CD4-positive, alpha-beta memory T cell (primary cell): Measurements from ENCODE around the gene GLT1D1. TPM values are rescaled to one million over a fixed set of nuclear protein-coding genes. Genes with fewer than 3 reads are reported as not detected.

Source experiments
- CTCF ChIA-PET: fragments of 350-600 bp; sonication (Branson Sonifier 250); formaldehyde crosslinking; loops from one replicate; lab custom pipeline; 2021; ENCODE audit warnings: inconsistent platforms; ENCODE audit not compliant: partially characterized antibody; lab: Charles Lee
- POLR2A ChIA-PET: fragments of 350-600 bp; sonication (Branson Sonifier 250); formaldehyde crosslinking; loops from one replicate; lab custom pipeline; 2021; ENCODE audit not compliant: partially characterized antibody; lab: Charles Lee
- DNase-seq, 5 donors: peaks; one replicate each; pipeline versions ENCODE4 v3.0.0 to v3.0.0-alpha.2; 2020 to 2022; ENCODE audit warnings: mixed read lengths in 1 of 5
- H3K27ac ChIP-seq: one replicate; pipeline ENCODE4 v1.7.0; 2013; ENCODE audit warnings: low read depth, low read length
- H3K27me3 ChIP-seq: 2 replicates; pipeline ENCODE4 v1.7.0; 2013; ENCODE audit warnings: mild to moderate bottlenecking, low read length, moderate library complexity; ENCODE audit not compliant: insufficient read depth
- H3K36me3 ChIP-seq: 2 replicates; pipeline ENCODE4 v1.7.0; 2013; ENCODE audit warnings: mild to moderate bottlenecking, low read length, moderate library complexity; ENCODE audit not compliant: insufficient read depth
- H3K4me1 ChIP-seq: 2 replicates; pipeline ENCODE4 v1.7.0; 2013; ENCODE audit warnings: mild to moderate bottlenecking, low read length, moderate library complexity; ENCODE audit not compliant: insufficient read depth
- H3K4me3 ChIP-seq, 2 donors: one replicate each; pipeline ENCODE4 v1.7.0; 2013; ENCODE audit warnings: low read length in 2 of 2, mild to moderate bottlenecking in 1 of 2
- H3K9me3 ChIP-seq, 2 donors: one replicate each; pipeline ENCODE4 v1.7.0; 2013; ENCODE audit warnings: low read length in 2 of 2, control low read depth in 1 of 2; ENCODE audit not compliant: control insufficient read depth in 1 of 2
- H3K27ac Mint-ChIP-seq, 7 donors: one replicate each; pipeline ENCODE4 v1.8.0; 2020 to 2021; ENCODE audit warnings: mixed read lengths in 7 of 7, mild to moderate bottlenecking in 6 of 7, inconsistent platforms in 3 of 7, moderate library complexity in 3 of 7
- H3K27me3 Mint-ChIP-seq, 2 donors: one replicate each; pipeline ENCODE4 v1.8.0; 2020 to 2021; ENCODE audit warnings: mixed read lengths in 2 of 2
- H3K36me3 Mint-ChIP-seq, 2 donors: one replicate each; pipeline ENCODE4 v1.8.0; 2020 to 2021; ENCODE audit warnings: mixed read lengths in 2 of 2, inconsistent platforms in 1 of 2, mild to moderate bottlenecking in 1 of 2
- H3K4me1 Mint-ChIP-seq, 4 donors: one replicate each; pipeline ENCODE4 v1.8.0; 2020 to 2021; ENCODE audit warnings: mixed read lengths in 4 of 4, mild to moderate bottlenecking in 1 of 4
- H3K4me3 Mint-ChIP-seq, 8 donors: one replicate each; pipeline ENCODE4 v1.8.0; 2020 to 2021; ENCODE audit warnings: mixed read lengths in 8 of 8, mild to moderate bottlenecking in 7 of 8, moderate library complexity in 6 of 8, inconsistent platforms in 3 of 8
- H3K9me3 Mint-ChIP-seq, 8 donors: one replicate each; pipeline ENCODE4 v1.8.0; 2020 to 2021; ENCODE audit warnings: mixed read lengths in 8 of 8, mild to moderate bottlenecking in 5 of 8, inconsistent platforms in 3 of 8, moderate library complexity in 1 of 8
- intact Hi-C: fragments of 100-400 bp; cut with micrococcal nuclease; formaldehyde crosslinking; loops from one replicate; pipeline ENCODE4 v1.15.1; 2023
- polyA plus RNA-seq, 2 donors: library from polyadenylated mRNA; unstranded; fragments of 300-500 nt; fragmentation: Illumina TruSeq; gene quantifications; one replicate each; pipeline ENCODE4 v1.2.3, GENCODE V29; 2021
- total RNA-seq, 2 experiments: library from RNA; stranded (reverse); gene quantifications; one replicate each; pipeline ENCODE4 v1.2.3, GENCODE V29; 2021

The GLT1D1 gene
- total and polyA plus RNA-seq, 4 experiments from 2014 or later, result not detected

DNA sequence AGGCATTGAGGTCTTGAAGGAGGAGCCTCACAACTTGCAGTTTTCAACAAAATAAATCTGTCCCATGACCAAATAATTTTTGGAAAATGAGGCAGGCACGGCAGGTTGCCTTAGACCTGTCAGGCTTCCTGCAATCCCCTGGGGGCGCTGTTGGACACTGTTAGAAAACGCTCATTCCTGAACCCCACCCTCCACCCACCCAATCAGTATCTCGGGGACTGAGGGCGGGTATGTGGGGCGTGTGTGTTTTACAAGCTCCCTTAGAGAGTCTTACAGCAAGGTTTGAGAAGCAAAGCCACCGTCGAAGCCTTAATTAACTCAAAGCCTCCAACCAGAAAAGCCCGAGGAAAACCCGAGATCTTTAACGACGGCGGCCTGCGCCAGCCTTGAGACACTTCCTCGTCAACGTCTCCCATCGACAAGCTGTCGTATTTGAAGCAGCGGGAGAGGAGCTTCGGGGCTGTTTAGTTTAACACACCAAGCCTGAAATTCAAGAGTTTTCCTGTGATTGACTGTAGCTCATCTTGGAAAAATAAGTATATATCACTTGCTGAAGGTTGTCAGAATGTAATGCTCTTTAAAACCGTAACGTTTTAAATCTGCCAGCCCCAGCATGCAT is 123.0 kb downstream of the GLT1D1 start:
- H3K36me3 ChIP-seq, result no peaks in the 10 kb centered on the region
- peaks cover 0 to 4% (median 0%) of the 10 kb centered on the region in 8 donors for H3K9me3 Mint-ChIP-seq
- no peaks in the 10 kb centered on the region for H3K4me1 ChIP-seq
- H3K4me3 Mint-ChIP-seq, result peak overlapping the region in 1 of 8 donors; percentile 10
- no peak overlapping the region for H3K27ac ChIP-seq
- intact Hi-C loops, result no loop called here
- H3K4me1 Mint-ChIP-seq, result no peaks in the 10 kb centered on the region
- DNase-seq, result no peak
- no peak overlapping the region for H3K4me3 ChIP-seq
- no peaks in the 10 kb centered on the region for H3K36me3 Mint-ChIP-seq
- CTCF ChIA-PET, result no interaction called here
- POLR2A ChIA-PET, result no interaction called here
- no peaks in the 10 kb centered on the region for H3K9me3 ChIP-seq
- H3K27me3 ChIP-seq, result no peaks in the 10 kb centered on the region
- H3K27me3 Mint-ChIP-seq, result peaks cover 8 to 18% of the 10 kb centered on the region in 2 donors
- no peak overlapping the region for H3K27ac Mint-ChIP-seq

DNA sequence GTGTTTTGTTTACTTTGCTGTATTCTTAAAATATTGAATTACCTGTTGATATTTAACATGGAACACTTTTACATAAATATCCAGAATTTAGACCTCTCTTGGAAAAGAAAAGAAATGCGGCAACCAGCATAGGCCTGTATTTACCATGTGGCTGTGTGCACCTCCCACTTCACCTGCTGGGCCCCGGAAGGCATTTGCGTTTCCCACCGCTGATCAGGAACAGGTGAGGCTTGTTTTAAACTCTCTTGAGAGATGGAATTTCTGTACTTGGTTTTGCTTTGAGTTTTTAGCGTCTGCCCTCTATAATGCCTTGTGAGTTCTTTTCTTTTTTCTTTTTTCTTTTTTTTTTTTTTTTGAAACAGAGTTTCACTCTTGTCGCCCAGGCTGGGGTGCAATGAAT is 124.2 kb downstream of the GLT1D1 start:
- Mint-ChIP-seq H3K9me3 (peaks cover 0 to 4% (median 0%) of the 10 kb centered on the region in 8 donors), H3K4me3 (no peak overlapping the region), H3K4me1 (no peaks in the 10 kb centered on the region), H3K36me3 (no peaks in the 10 kb centered on the region), H3K27ac (no peak overlapping the region), H3K27me3 (peaks cover 6 to 16% of the 10 kb centered on the region in 2 donors)
- Histone ChIP-seq H3K4me1 (no peaks in the 10 kb centered on the region), H3K9me3 (no peaks in the 10 kb centered on the region), H3K4me3 (no peak overlapping the region), H3K27ac (no peak overlapping the region), H3K36me3 (no peaks in the 10 kb centered on the region), H3K27me3 (no peaks in the 10 kb centered on the region)
- intact Hi-C loops, result no loop called here
- no peak for DNase-seq
- ChIA-PET POLR2A (no interaction called here), CTCF (no interaction called here)

DNA sequence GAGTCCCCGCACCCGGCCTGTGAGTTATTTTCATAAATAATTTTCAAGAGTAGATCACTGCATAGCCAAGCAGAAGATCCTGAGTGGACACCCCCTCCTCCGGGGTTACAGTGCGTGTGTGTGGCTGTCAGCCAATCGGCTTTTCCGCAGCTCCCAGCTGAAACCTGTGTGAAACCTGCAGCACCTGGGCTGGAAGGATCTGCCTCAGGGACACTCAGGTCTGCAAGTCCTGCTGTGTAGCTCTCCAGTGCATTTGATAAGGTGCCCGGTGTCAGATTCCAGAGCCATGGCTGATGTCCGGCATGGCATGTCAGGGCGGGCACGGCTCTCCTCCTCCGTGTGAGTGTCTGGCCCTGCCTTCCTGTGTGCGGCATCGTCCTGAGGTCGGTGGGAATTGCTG is 124.8 kb downstream of the GLT1D1 start:
- Histone ChIP-seq H3K27me3 (no peaks in the 10 kb centered on the region), H3K4me1 (no peaks in the 10 kb centered on the region), H3K36me3 (no peaks in the 10 kb centered on the region), H3K9me3 (no peaks in the 10 kb centered on the region), H3K27ac (no peak overlapping the region), H3K4me3 (no peak overlapping the region)
- no peak for DNase-seq
- Mint-ChIP-seq H3K36me3 (no peaks in the 10 kb centered on the region), H3K27me3 (peaks cover 2 to 16% of the 10 kb centered on the region in 2 donors), H3K27ac (no peak overlapping the region), H3K9me3 (peaks cover 0 to 4% (median under 1%) of the 10 kb centered on the region in 8 donors), H3K4me3 (no peak overlapping the region), H3K4me1 (no peaks in the 10 kb centered on the region)
- ChIA-PET POLR2A (no interaction called here), CTCF (no interaction called here)
- intact Hi-C loops, result no loop called here

DNA sequence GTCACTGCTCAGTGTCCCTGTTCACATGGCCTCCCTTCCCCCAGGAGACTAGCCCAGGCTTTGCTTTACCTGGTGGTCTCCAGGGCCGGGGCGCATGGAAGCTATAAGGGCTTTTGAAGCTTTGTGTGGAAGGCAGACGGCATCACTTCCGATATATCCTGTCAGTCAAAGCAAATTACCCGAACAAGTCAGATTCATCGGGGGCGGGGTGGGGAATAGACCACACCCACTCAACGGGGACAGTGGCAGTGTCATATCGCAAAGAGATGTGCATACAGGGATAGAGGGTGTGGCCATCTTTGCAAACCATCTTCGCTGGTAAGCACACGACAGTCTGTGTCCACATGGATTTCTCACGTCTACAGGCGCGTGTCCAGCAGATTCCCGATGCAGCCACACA is 127.3 kb downstream of the GLT1D1 start:
- Mint-ChIP-seq H3K27me3 (peaks cover 2 to 5% of the 10 kb centered on the region in 2 donors), H3K36me3 (no peaks in the 10 kb centered on the region), H3K27ac (no peak overlapping the region), H3K9me3 (peaks cover 0 to 4% (median 0%) of the 10 kb centered on the region in 8 donors), H3K4me1 (no peaks in the 10 kb centered on the region), H3K4me3 (no peak overlapping the region)
- H3K27ac ChIP-seq, result no peak overlapping the region
- POLR2A ChIA-PET, result no interaction called here
- no peaks in the 10 kb centered on the region for H3K27me3 ChIP-seq
- no peaks in the 10 kb centered on the region for H3K36me3 ChIP-seq
- no peaks in the 10 kb centered on the region for H3K9me3 ChIP-seq
- H3K4me1 ChIP-seq, result no peaks in the 10 kb centered on the region
- no peak overlapping the region for H3K4me3 ChIP-seq
- intact Hi-C loops, result no loop called here
- no peak for DNase-seq
- CTCF ChIA-PET, result no interaction called here

DNA sequence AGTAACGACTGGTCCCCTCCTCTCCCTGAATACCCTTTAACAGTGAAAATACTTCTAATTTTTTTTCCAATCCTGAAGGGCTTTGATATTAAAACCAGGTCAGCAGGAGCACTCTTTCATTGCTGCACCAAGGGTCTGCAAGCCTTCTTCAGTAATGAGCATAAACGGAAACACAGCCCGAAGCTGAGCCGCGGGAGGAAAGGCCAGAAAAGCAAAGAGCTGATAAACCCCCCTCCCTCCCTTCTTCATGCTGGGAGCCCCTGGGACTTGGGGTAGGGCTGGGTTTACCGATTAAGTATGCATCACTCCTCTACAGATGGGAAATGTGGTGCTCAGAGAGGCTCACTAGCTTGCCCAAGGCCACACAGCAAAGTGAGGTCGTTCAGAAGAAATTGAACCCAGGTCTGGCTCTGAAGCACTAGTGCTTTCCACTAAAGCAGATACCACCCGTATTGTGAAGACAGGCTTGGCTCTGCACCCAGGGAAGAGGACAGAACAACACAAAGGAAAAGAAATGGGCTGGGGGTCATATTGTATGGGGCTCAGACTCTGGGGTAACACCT is 128.8 kb downstream of the GLT1D1 start:
- Mint-ChIP-seq H3K9me3 (peaks cover 0 to 2% (median 0%) of the 10 kb centered on the region in 8 donors), H3K27ac (peak overlapping the region in 1 of 7 donors; percentile 82), H3K4me1 (no peaks in the 10 kb centered on the region), H3K36me3 (no peaks in the 10 kb centered on the region), H3K4me3 (no peak overlapping the region), H3K27me3 (peaks cover 2 to 5% of the 10 kb centered on the region in 2 donors)
- CTCF ChIA-PET, result no interaction called here
- POLR2A ChIA-PET, result no interaction called here
- H3K4me1 ChIP-seq, result no peaks in the 10 kb centered on the region
- no peaks in the 10 kb centered on the region for H3K36me3 ChIP-seq
- H3K27me3 ChIP-seq, result no peaks in the 10 kb centered on the region
- H3K9me3 ChIP-seq, result no peaks in the 10 kb centered on the region
- no peak overlapping the region for H3K27ac ChIP-seq
- intact Hi-C loops, result no loop called here
- no peak overlapping the region for H3K4me3 ChIP-seq
- no peak for DNase-seq

DNA sequence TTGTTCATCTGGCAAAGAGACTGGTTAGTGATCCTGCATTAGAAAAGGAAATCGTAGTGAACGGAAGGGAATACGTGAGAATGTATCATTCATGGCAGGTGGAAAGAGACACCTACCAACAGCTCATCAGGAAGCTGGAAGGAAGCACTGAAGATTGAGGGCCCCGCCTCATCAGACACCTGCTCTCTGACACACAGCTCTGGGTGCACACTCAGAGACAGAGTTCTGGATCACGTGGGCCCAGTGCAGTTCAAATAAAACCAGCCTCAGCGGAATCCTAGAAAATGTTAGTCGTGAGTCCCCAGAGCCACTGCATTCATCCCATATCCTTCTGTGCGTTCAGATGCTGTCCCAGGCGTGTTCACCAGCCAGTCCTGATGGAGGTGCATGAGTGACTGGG is 129.7 kb downstream of the GLT1D1 start:
- Histone ChIP-seq H3K9me3 (no peaks in the 10 kb centered on the region), H3K27ac (no peak overlapping the region), H3K36me3 (no peaks in the 10 kb centered on the region), H3K4me1 (no peaks in the 10 kb centered on the region), H3K4me3 (no peak overlapping the region), H3K27me3 (no peaks in the 10 kb centered on the region)
- H3K27ac Mint-ChIP-seq, result no peak overlapping the region
- peaks cover 0 to 5% of the 10 kb centered on the region in 2 donors for H3K27me3 Mint-ChIP-seq
- H3K4me1 Mint-ChIP-seq, result no peaks in the 10 kb centered on the region
- intact Hi-C loops, result no loop called here
- no peak overlapping the region for H3K4me3 Mint-ChIP-seq
- ChIA-PET CTCF (interaction anchor here (1.1 kb wide), 1 partner anchor 29 kb away, joined by 3 read pairs; no protein-coding TSS in a partner anchor), POLR2A (no interaction called here)
- DNase-seq, result no peak
- H3K9me3 Mint-ChIP-seq, result peaks cover 0 to 3% (median 0%) of the 10 kb centered on the region in 8 donors
- no peaks in the 10 kb centered on the region for H3K36me3 Mint-ChIP-seq

DNA sequence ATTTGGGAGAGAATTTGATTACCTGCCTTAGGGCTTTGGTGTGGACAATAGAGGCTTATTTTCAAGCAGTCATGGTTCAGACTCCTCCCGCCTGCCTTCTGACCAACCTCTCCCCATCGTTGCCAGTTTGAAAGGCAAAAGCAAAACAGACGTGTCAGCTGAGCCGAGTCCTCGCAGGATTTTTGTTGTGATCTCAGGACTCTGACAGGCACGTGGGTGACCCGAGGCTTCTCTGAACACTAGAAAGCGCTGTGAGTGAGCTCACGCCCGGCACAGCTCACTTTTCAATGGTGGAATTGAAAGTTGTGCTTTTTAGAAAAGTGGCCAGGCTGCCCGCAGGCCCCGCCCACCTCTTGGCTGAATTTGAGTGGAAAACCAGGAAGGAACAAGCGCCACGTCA is 130.1 kb downstream of the GLT1D1 start:
- H3K36me3 ChIP-seq, result no peaks in the 10 kb centered on the region

More for the DNA sequence above, 130.1 kb downstream of the GLT1D1 start:
- H3K36me3 Mint-ChIP-seq, result no peaks in the 10 kb centered on the region
- no peak overlapping the region for H3K27ac ChIP-seq
- no peak overlapping the region for H3K4me3 Mint-ChIP-seq
- intact Hi-C loops, result no loop called here
- no peaks in the 10 kb centered on the region for H3K27me3 ChIP-seq
- ChIA-PET CTCF (interaction anchor here (1.1 kb wide), 1 partner anchor 30 kb away, joined by 3 read pairs; no protein-coding TSS in a partner anchor), POLR2A (no interaction called here)
- no peaks in the 10 kb centered on the region for H3K4me1 ChIP-seq
- H3K9me3 ChIP-seq, result no peaks in the 10 kb centered on the region
- H3K9me3 Mint-ChIP-seq, result peaks cover 0 to 3% (median 0%) of the 10 kb centered on the region in 8 donors
- H3K27me3 Mint-ChIP-seq, result peaks cover 0 to 5% of the 10 kb centered on the region in 2 donors
- H3K27ac Mint-ChIP-seq, result no peak overlapping the region
- no peak overlapping the region for H3K4me3 ChIP-seq
- no peaks in the 10 kb centered on the region for H3K4me1 Mint-ChIP-seq
- no peak for DNase-seq
